C4-2B (cell line): Measurements from ENCODE around the gene GPBP1.

Experiments used
- ZFX ChIP-seq: fragments of 450-650 bp; IDR thresholded peaks from 2 replicates; pipeline ENCODE4 v1.6.1; 2017
- TF ChIP-seq, protein P1 (sequence below): fragments of 450-650 bp; conservative IDR thresholded peaks from 2 replicates; pipeline ENCODE4 v1.5.1; 2017; ENCODE audit warnings: mild to moderate bottlenecking

DNA sequence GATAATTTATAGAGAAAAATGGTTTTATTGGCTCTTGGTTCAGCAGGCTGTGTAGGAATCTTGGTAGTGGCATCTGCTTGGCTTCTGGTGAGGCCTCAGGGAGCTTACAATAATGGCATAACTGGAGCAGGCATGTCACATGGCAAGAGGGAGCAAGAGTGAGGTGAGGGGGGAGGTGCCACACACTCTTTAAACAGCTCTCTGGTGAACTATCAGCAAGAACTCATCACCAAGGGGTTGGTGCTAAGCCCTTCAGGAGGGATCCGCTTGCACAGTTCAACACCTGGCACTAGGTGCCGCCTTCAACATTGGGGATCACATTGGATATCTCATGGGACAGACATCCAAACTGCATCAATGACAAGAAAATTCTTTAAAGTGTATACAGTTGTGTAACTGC, 10.5 kb downstream of the GPBP1 start:
- TF ChIP-seq, protein P1, sequence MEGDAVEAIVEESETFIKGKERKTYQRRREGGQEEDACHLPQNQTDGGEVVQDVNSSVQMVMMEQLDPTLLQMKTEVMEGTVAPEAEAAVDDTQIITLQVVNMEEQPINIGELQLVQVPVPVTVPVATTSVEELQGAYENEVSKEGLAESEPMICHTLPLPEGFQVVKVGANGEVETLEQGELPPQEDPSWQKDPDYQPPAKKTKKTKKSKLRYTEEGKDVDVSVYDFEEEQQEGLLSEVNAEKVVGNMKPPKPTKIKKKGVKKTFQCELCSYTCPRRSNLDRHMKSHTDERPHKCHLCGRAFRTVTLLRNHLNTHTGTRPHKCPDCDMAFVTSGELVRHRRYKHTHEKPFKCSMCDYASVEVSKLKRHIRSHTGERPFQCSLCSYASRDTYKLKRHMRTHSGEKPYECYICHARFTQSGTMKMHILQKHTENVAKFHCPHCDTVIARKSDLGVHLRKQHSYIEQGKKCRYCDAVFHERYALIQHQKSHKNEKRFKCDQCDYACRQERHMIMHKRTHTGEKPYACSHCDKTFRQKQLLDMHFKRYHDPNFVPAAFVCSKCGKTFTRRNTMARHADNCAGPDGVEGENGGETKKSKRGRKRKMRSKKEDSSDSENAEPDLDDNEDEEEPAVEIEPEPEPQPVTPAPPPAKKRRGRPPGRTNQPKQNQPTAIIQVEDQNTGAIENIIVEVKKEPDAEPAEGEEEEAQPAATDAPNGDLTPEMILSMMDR = no peak
- no peak for TF ChIP-seq ZFX
